Esophagus squamous epithelium (tissue), 5 donors: Measurements from ENCODE around the gene FAM32A. TPM values are rescaled to one million over a fixed set of nuclear protein-coding genes. Genes with fewer than 3 reads are reported as not detected.

Experiments used
- DNase-seq: peaks from one replicate; lab custom pipeline; 2025; lab: John Stamatoyannopoulos, UW
- H3K27ac ChIP-seq, 4 donors: fragments of 200-600 bp; sonication (generic); one replicate each; pipeline ENCODE4 v1.5.1; 2016 to 2019; ENCODE audit warnings: mild to moderate bottlenecking in 1 of 4
- H3K27me3 ChIP-seq, 4 donors: fragments of 200-600 bp; sonication (generic); 1 replicate in 3 of 4; 2 replicates in 1 of 4; pipeline versions ENCODE4 v1.5.1 to v1.6.0; 2017 to 2021; ENCODE audit warnings: antibody characterized with exemption in 1 of 4
- H3K36me3 ChIP-seq, 3 donors: fragments of 200-600 bp; sonication (generic); one replicate each; pipeline ENCODE4 v1.5.1; 2016 to 2019
- H3K4me1 ChIP-seq, 3 donors: fragments of 200-600 bp; sonication (generic); one replicate each; pipeline ENCODE4 v1.5.1; 2017 to 2019
- H3K4me3 ChIP-seq, 4 donors: fragments of 200-600 bp; sonication (generic); 1 replicate in 3 of 4; 2 replicates in 1 of 4; pipeline ENCODE4 v1.5.1; 2016 to 2019; ENCODE audit warnings: mild to moderate bottlenecking in 2 of 4, moderate library complexity in 1 of 4
- H3K9me3 ChIP-seq, 3 donors: fragments of 200-600 bp; sonication (generic); one replicate each; pipeline ENCODE4 v1.5.1; 2016 to 2019
- POLR2A ChIP-seq, 4 donors: fragments of 450-650 bp; IDR thresholded peaks; one replicate each; pipeline ENCODE4 v1.6.1; 2017; ENCODE audit warnings: antibody characterized with exemption in 4 of 4, mild to moderate bottlenecking in 4 of 4, moderate library complexity in 3 of 4
- WGBS, 2 donors: methylation state at CpG; one replicate each; pipeline ENCODE4 v1.1.5; 2018; 5-methylcytosine and 5-hydroxymethylcytosine counted together
- intact Hi-C: fragments of 100-400 bp; cut with DNase I; formaldehyde crosslinking; loops from one replicate; pipeline ENCODE4 v1.15.0; 2022
- total RNA-seq, 4 donors: library from RNA; depleted of rRNA; stranded (reverse); fragments of >200 nt; gene quantifications; one replicate each; pipeline ENCODE4 v1.1.0, GENCODE V29; 2016
- TF ChIP-seq, protein P1 (sequence below), 6 experiments: fragments of 450-650 bp in 4 of 6; fragments of 200-600 bp in 2 of 6; sonication (generic) in 2 of 6; IDR thresholded peaks; one replicate each; pipeline ENCODE4 v1.5.1; 2016 to 2019; ENCODE audit warnings: antibody characterized with exemption in 6 of 6, mild to moderate bottlenecking in 4 of 6, moderate library complexity in 4 of 6
- donor health status: DM: yes; HTN: yes; CAD: no.

Gene FAM32A
- total RNA-seq, 4 donors from 2014 or later, result 53.5 to 97.4 (median 70.8) TPM

DNA sequence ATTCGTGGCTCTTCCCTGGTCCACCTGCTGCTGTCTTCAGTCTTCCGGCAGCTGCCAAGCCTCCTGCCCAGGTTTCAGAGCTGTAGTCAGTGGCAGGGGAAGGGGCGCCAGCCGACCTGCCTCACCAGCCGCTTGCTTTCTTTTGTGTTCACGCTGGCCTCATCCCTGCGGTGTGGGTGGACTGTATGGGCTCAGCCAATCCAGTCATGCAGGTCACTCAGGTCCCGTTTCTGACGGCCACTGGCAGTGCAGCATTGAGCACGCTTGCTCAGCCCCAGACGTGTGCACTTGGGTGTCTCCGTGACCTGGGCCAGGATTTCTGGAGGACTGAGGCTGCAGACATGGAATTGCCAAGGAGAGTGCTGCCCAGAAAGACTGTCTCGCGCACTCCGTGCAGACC, 38.5 kb downstream of the FAM32A start:
- Histone ChIP-seq H3K27me3 (no peaks in the 10 kb centered on the region), H3K9me3 (peaks cover 6 to 37% (median 28%) of the 10 kb centered on the region in 3 donors), H3K36me3 (peaks cover 27 to 100% (median 30%) of the 10 kb centered on the region in 3 donors), H3K4me1 (no peaks in the 10 kb centered on the region), H3K27ac (no peak overlapping the region), H3K4me3 (no peak overlapping the region)
- WGBS, 2 donors, result 86 to 89% methylated on average over 8 to 12 of the region's 15 CpGs
- TF ChIP-seq, protein P1, sequence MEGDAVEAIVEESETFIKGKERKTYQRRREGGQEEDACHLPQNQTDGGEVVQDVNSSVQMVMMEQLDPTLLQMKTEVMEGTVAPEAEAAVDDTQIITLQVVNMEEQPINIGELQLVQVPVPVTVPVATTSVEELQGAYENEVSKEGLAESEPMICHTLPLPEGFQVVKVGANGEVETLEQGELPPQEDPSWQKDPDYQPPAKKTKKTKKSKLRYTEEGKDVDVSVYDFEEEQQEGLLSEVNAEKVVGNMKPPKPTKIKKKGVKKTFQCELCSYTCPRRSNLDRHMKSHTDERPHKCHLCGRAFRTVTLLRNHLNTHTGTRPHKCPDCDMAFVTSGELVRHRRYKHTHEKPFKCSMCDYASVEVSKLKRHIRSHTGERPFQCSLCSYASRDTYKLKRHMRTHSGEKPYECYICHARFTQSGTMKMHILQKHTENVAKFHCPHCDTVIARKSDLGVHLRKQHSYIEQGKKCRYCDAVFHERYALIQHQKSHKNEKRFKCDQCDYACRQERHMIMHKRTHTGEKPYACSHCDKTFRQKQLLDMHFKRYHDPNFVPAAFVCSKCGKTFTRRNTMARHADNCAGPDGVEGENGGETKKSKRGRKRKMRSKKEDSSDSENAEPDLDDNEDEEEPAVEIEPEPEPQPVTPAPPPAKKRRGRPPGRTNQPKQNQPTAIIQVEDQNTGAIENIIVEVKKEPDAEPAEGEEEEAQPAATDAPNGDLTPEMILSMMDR (IDR thresholded peaks at IDR 0.05), result no peak
- no peak for TF ChIP-seq POLR2A (IDR thresholded peaks at IDR 0.05)
- no peak for DNase-seq
- intact Hi-C loops, result no loop called here

DNA sequence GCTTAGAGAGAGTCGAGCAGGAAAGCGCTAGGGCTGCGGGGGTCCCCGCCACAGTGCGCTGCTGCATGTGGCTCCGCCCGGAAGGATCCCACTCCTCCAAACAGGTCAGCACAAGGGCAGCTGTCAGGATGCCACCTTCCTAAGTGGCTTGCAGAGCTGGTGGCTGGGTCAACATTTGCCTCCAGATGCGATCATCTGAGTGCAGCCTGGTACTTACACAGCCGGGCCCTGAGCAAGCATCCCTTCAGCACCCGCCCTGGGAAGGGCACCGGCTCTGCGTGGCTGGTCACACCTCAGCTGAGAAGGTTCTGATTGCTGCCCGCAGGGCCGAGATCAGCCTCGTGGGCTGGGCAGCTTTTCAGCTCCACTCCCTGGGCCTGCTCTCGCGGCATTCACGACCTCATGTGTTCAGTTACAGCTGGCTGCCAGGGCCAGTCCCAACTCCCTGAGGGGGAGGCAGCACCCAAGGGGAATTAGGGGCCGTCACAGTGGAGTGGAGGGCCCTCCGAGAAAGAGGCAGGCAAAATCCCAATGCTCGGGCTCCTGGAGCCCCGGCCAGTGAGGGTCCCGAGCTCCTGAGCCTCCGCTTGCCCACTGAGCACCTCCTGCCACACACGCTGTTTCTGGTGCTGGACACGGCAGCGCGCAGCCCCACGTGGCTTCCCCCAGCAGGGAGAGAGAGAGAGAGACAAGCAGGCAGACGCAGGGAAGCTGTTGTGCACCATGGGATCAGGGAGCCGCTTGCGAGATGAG, 39.3 kb downstream of the FAM32A start:
- H3K27ac ChIP-seq, result no peak overlapping the region
- no peak for TF ChIP-seq POLR2A (IDR thresholded peaks at IDR 0.05)
- TF ChIP-seq, protein P1 (IDR thresholded peaks at IDR 0.05), result no peak
- H3K4me3 ChIP-seq, result no peak overlapping the region
- H3K36me3 ChIP-seq, result peaks cover 34 to 100% (median 36%) of the 10 kb centered on the region in 3 donors
- no peaks in the 10 kb centered on the region for H3K4me1 ChIP-seq
- 93 to 95% methylated on average over 6 of the region's 32 CpGs for WGBS, 2 donors
- DNase-seq, result no peak
- no peaks in the 10 kb centered on the region for H3K27me3 ChIP-seq
- H3K9me3 ChIP-seq, result peaks cover 6 to 32% (median 28%) of the 10 kb centered on the region in 3 donors
- intact Hi-C loops, result no loop called here

DNA sequence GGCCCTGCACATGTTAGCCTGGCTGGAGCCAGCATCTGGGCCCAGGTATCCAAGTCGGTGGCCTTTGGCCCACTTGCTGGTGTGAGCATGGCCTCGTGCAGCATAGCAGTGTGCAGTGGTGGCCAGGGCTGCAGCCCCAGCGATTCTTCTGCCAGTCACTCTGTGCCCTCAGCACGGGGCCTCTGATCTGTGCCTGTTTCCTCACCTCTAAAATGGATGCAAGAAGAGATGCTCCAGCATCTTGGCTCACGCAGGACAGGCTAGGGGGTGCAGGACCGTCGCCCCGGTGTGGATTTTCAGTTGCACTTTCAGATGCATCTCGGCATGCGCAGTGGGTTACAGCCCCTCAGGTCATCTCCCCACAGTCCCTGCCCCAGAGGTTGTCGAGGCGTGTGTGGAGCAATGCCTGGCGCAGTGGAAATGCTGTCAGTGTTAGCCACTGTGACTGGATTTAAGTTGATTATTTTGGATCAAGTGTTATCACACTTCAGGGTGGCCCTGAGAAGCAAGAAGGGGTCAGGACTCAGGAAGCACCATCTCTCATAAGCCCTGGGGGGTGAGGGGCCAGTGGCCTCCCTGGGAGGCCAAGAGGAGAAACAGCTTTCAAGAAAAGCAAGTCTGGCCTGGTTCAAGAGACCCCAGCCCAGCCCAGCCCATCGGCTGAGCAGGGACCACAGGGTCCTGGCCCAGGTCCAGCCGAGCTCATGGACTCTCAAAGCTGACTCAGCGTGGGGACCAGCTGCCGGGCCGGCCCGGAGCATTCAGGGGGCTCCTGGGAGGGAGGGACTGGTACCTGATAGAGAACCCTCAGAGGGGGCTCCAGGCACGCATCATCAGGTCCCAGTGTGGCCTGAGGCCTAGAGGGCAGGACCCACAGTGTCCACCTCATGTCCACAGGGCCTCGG, 40.3 kb downstream of the FAM32A start:
- Histone ChIP-seq H3K27me3 (no peaks in the 10 kb centered on the region), H3K36me3 (peaks cover 34 to 100% (median 41%) of the 10 kb centered on the region in 3 donors), H3K27ac (no peak overlapping the region), H3K4me3 (no peak overlapping the region), H3K9me3 (peaks cover under 1 to 21% (median 17%) of the 10 kb centered on the region in 3 donors), H3K4me1 (no peaks in the 10 kb centered on the region)
- DNase-seq, result no peak
- intact Hi-C loops, result no loop called here
- TF ChIP-seq, protein P1 (IDR thresholded peaks at IDR 0.05), result no peak
- no peak for TF ChIP-seq POLR2A (IDR thresholded peaks at IDR 0.05)
- WGBS, 2 donors, result 94 to 100% methylated on average over 2 to 15 of the region's 21 CpGs

DNA sequence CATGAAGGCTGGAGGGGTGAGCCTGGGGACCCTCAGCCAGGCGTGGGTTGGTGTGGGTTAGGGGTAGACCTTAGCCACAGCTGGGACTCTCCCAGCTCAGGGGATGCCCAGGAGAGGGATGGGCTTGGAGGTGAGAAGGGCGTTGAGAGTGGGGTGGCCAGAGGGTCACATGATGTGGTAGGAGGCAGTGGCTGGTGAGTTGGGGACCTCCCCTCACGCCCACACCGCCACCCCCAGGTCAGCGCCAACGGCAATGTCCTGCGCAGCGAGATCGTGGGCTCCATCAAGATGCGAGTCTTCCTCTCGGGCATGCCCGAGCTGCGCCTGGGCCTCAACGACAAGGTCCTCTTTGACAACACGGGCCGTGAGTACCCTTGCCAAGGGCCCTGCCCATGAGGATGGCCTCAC, 41.0 kb downstream of the FAM32A start:
- H3K9me3 ChIP-seq, result peaks cover 0 to 15% (median 10%) of the 10 kb centered on the region in 3 donors
- no peak for DNase-seq
- no peak overlapping the region for H3K27ac ChIP-seq
- H3K36me3 ChIP-seq, result peaks cover 34 to 100% (median 41%) of the 10 kb centered on the region in 3 donors
- no peaks in the 10 kb centered on the region for H3K27me3 ChIP-seq
- H3K4me3 ChIP-seq, result no peak overlapping the region
- intact Hi-C loops, result no loop called here
- no peak for TF ChIP-seq POLR2A (IDR thresholded peaks at IDR 0.05)
- TF ChIP-seq, protein P1 (IDR thresholded peaks at IDR 0.05), result no peak
- WGBS, 2 donors, result 91 to 96% methylated on average over 8 to 9 of the region's 16 CpGs
- no peaks in the 10 kb centered on the region for H3K4me1 ChIP-seq
